DOHH2 (cell line): ENCODE measurements around the gene GRIN2A.
"Not testable (repeated sequence)": the region's sequence is repeated elsewhere in the genome, so short reads cannot be mapped to it uniquely, and the experiment has no call there.

ENCODE experiments used
- H3F3A ChIP-seq: fragments of 200-600 bp; sonication (generic), shearing (Covaris generic); 2 replicates; pipeline ENCODE4 v1.6.0; 2016; ENCODE audit warnings: antibody characterized with exemption, mild to moderate bottlenecking; ENCODE audit not compliant: control insufficient read depth, insufficient read depth
- H3K27ac ChIP-seq: fragments of 200-600 bp; sonication (generic); 2 replicates; pipeline ENCODE4 v1.5.1; 2014; ENCODE audit warnings: low read depth, mild to moderate bottlenecking, low read length, moderate library complexity
- H3K27me3 ChIP-seq: fragments of 200-600 bp; sonication (generic); 2 replicates; pipeline ENCODE4 v1.6.1; 2014; ENCODE audit warnings: mild to moderate bottlenecking, low read length, mixed read lengths; ENCODE audit not compliant: control insufficient read depth
- H3K36me3 ChIP-seq: fragments of 200-600 bp; sonication (generic); 2 replicates; pipeline ENCODE4 v1.6.1; 2014; ENCODE audit warnings: mild to moderate bottlenecking, low read length, moderate library complexity, mixed read lengths; ENCODE audit not compliant: control insufficient read depth
- H3K4me1 ChIP-seq: fragments of 200-600 bp; sonication (generic); 2 replicates; pipeline ENCODE4 v1.6.1; 2014; ENCODE audit warnings: mild to moderate bottlenecking, low read length, mixed read lengths; ENCODE audit not compliant: control insufficient read depth
- H3K4me2 ChIP-seq: fragments of 200-600 bp; sonication (generic); 2 replicates; pipeline ENCODE4 v1.6.0; 2014; ENCODE audit warnings: mild to moderate bottlenecking, low read length, moderate library complexity
- H3K4me3 ChIP-seq: fragments of 200-600 bp; sonication (generic); 2 replicates; pipeline ENCODE4 v1.5.1; 2014; ENCODE audit warnings: mild to moderate bottlenecking, low read length, mixed read lengths
- H3K79me2 ChIP-seq: fragments of 200-600 bp; sonication (generic); 2 replicates; pipeline ENCODE4 v1.6.1; 2014; ENCODE audit warnings: mild to moderate bottlenecking, low read length, mixed read lengths; ENCODE audit not compliant: control insufficient read depth
- H3K9me2 ChIP-seq: fragments of 200-600 bp; sonication (generic); replicated peaks from 2 replicates; pipeline ENCODE4 v1.6.1; 2014; ENCODE audit warnings: mild to moderate bottlenecking, low read length, mixed read lengths; ENCODE audit not compliant: control insufficient read depth
- H3K9me3 ChIP-seq: fragments of 200-600 bp; sonication (generic); 2 replicates; pipeline ENCODE4 v1.6.1; 2014; ENCODE audit warnings: antibody characterized with exemption, low read length, mixed read lengths; ENCODE audit not compliant: control insufficient read depth, insufficient read depth
- H4K20me1 ChIP-seq: fragments of 200-600 bp; sonication (generic); 2 replicates; pipeline ENCODE4 v1.6.0; 2014; ENCODE audit warnings: low read depth, mild to moderate bottlenecking, antibody characterized with exemption, low read length, moderate library complexity; ENCODE audit not compliant: control insufficient read depth, insufficient read depth
- EZH2phosphoT487 ChIP-seq: fragments of 200-600 bp; sonication (generic); IDR thresholded peaks from 2 replicates; pipeline ENCODE4 v1.6.1; 2017; ENCODE audit warnings: borderline replicate concordance, mild to moderate bottlenecking, antibody characterized with exemption, low read length, moderate library complexity, mixed read lengths
- TF ChIP-seq, protein P1 (sequence below): fragments of 200-600 bp; sonication (generic); IDR thresholded peaks from one replicate; pipeline ENCODE4 v1.5.1; 2014; ENCODE audit warnings: antibody characterized with exemption, mild to moderate bottlenecking, low read depth, low read length; ENCODE audit not compliant: poor library complexity, severe bottlenecking

Gene GRIN2A

DNA sequence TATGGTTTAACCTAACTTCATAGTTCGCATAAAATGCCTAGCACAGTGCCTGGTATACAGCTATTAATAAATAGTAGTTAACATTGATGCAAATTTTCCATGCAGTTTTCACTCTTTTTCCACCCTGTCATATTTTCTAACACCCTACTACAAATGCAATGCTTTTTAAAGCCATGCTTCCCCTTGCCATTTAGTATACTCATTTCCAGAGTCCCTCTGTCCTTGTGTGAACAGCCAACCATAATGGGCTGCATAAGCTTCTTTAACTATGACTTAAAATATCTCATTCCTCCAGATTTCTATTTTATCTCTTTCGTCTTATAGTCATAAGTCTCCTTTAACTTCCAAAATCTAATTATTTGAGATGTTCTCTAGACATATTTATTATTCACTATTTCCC is 284.1 kb downstream of the GRIN2A start:
- H3K4me1 ChIP-seq, result no peaks in the 10 kb centered on the region

DNA sequence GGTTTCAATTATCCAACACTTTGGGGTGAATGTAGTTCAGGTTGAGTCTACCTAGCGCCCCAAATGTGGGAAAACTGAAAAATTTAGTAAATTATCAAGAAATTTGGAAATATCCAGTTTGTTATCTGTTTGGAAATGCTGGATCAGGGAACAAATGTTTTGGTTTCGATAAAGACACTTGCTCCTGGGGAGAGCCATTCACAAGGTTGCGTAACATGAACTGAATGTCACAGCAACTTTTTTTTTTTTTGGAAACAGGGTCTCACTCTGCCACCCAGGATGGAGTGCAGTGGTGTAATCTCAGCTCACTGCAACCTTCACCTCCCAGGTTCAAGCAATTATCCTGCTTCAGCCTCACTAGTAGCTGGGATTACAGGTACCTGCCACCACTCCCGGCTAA is 286.4 kb downstream of the GRIN2A start:
- Histone ChIP-seq H3K27me3 (no peaks in the 10 kb centered on the region), H3K9me3 (no peaks in the 10 kb centered on the region), H3K4me2 (no peak overlapping the region), H3K4me3 (no peak overlapping the region), H3K79me2 (no peaks in the 10 kb centered on the region), H3K36me3 (no peaks in the 10 kb centered on the region), H3K4me1 (no peaks in the 10 kb centered on the region), H3F3A (no peaks in the 10 kb centered on the region), H4K20me1 (no peaks in the 10 kb centered on the region), H3K9me2 (no peaks in the 10 kb centered on the region), H3K27ac (no peak overlapping the region)
- TF ChIP-seq, protein P1, sequence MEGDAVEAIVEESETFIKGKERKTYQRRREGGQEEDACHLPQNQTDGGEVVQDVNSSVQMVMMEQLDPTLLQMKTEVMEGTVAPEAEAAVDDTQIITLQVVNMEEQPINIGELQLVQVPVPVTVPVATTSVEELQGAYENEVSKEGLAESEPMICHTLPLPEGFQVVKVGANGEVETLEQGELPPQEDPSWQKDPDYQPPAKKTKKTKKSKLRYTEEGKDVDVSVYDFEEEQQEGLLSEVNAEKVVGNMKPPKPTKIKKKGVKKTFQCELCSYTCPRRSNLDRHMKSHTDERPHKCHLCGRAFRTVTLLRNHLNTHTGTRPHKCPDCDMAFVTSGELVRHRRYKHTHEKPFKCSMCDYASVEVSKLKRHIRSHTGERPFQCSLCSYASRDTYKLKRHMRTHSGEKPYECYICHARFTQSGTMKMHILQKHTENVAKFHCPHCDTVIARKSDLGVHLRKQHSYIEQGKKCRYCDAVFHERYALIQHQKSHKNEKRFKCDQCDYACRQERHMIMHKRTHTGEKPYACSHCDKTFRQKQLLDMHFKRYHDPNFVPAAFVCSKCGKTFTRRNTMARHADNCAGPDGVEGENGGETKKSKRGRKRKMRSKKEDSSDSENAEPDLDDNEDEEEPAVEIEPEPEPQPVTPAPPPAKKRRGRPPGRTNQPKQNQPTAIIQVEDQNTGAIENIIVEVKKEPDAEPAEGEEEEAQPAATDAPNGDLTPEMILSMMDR, result no peak
- no peak for TF ChIP-seq EZH2phosphoT487

More for the DNA sequence above, 284.1 kb downstream of the GRIN2A start:
- Histone ChIP-seq H3K27me3 (no peaks in the 10 kb centered on the region), H4K20me1 (no peaks in the 10 kb centered on the region), H3K9me2 (no peaks in the 10 kb centered on the region), H3F3A (no peaks in the 10 kb centered on the region), H3K4me2 (no peak overlapping the region), H3K36me3 (no peaks in the 10 kb centered on the region), H3K9me3 (no peaks in the 10 kb centered on the region), H3K79me2 (no peaks in the 10 kb centered on the region), H3K27ac (no peak overlapping the region), H3K4me3 (no peak overlapping the region)
- TF ChIP-seq EZH2phosphoT487, result no peak
- TF ChIP-seq, protein P1, result no peak

DNA sequence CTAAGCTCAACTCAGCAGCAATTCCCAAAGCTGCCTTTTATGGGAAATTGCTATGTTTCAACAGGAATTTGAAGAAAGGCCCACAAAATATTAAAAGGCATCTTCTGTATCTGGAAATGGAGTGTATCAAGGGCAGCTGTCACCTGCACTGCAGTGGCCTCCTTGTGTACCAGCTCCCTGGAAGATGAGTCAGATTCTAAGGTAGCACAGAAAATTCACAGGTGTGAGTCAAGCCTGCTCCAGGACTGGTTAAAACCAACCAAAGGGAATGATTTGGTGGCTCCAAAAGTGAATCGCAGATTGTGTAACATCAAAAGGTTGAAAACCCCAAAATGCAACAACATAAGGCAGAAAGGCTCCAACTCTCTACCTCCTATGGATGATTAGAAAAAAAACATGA is 296.4 kb downstream of the GRIN2A start:
- Histone ChIP-seq H3K79me2 (no peaks in the 10 kb centered on the region), H3K27me3 (no peaks in the 10 kb centered on the region), H3K4me3 (no peak overlapping the region), H3K4me1 (no peaks in the 10 kb centered on the region), H3K9me2 (no peaks in the 10 kb centered on the region), H3K4me2 (no peak overlapping the region), H3K36me3 (no peaks in the 10 kb centered on the region), H3K27ac (no peak overlapping the region), H4K20me1 (no peaks in the 10 kb centered on the region), H3K9me3 (no peaks in the 10 kb centered on the region), H3F3A (no peaks in the 10 kb centered on the region)
- TF ChIP-seq, protein P1, result no peak
- no peak for TF ChIP-seq EZH2phosphoT487

- no peaks in the 10 kb centered on the region for H3K27me3 ChIP-seq
- H3K27ac ChIP-seq, result no peak overlapping the region
- H3K4me3 ChIP-seq, result no peak overlapping the region
- H3F3A ChIP-seq, result no peaks in the 10 kb centered on the region
- H3K36me3 ChIP-seq, result no peaks in the 10 kb centered on the region
- no peaks in the 10 kb centered on the region for H3K4me1 ChIP-seq
- no peak for TF ChIP-seq EZH2phosphoT487
- TF ChIP-seq, protein P1, result no peak
- H4K20me1 ChIP-seq, result no peaks in the 10 kb centered on the region
- H3K4me2 ChIP-seq, result no peak overlapping the region
- no peaks in the 10 kb centered on the region for H3K9me2 ChIP-seq
- no peaks in the 10 kb centered on the region for H3K79me2 ChIP-seq
- no peaks in the 10 kb centered on the region for H3K9me3 ChIP-seq
Observed at GRCh38 chr16:9885467-9885866, 296.8 kb downstream of the GRIN2A start.

DNA sequence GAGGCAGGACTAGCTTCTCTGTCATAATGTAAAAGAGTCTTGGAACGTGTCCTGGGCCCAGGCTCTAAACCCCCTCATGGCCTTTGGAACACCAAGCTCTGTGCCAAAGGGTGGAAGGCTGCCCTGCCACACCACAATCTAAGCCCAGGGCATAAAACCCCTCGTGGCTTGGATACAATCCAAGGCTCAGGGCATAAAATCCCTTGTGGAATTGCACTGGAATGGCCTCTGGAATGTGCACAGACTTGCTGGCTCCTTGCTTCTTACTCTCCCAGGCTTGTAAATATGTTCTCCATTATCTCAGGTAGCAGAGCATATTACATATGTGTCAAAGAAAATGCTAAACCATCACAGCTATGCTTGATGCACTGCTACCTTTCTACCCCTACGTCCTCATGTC is 306.2 kb downstream of the GRIN2A start:
- not testable (repeated sequence) for H3K79me2 ChIP-seq, H3K4me2 ChIP-seq, H3K9me2 ChIP-seq, H3K36me3 ChIP-seq, H3K27me3 ChIP-seq, H3K4me1 ChIP-seq, H3F3A ChIP-seq, H4K20me1 ChIP-seq, H3K4me3 ChIP-seq, H3K27ac ChIP-seq, H3K9me3 ChIP-seq
